Stromal cell of bone marrow (primary cell): Measurements from ENCODE around the gene FN3KRP.

Experiments
- DNase-seq: peaks from one replicate; pipeline ENCODE4 v3.0.0-alpha.2; 2012; ENCODE audit warnings: low read depth

FN3KRP gene

GRCh38 chr17:82709676-82710498 lies 6.6 kb upstream of the FN3KRP start:
- no peak for DNase-seq

DNA sequence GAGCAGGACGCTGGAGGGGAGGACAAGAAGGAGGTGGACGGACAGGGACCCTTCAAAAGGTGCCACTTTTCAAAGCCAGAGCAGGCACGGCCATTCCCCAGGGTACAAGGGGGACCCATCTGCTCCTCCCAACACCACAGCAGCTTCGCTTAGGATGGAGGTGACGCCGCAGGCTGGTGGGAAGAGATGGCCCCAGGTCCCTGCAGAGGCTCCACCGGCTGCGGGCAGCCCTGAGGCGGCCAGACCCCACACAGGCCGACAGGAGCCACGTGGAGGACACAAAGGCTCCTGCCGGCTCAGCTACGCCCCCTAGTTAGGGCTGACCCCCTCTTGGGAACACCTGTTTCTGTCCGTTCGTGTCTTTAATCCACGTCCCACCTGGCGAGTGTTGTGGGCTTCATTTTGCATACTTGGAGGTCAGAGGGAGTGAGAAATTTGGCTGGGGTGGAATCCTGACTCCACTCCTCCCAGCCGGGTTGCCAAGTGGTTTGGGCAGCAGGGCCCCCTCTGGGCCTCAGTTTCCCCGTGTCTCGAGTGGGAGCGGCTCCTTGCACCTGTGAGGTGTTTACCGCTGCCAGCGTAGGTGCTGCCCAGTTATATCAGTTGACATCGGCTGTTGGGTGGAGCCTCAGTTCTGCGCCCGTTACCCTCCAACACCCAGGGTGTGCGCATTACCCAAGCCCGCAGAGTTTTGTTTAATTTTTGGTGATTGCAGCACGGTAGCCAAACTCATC lies 5.8 kb upstream of the FN3KRP start:
- no peak for DNase-seq

- DNase-seq: no peak
These were observed 3.3 kb upstream of the FN3KRP start for GRCh38 chr17:82713071-82713723.

- no peak for DNase-seq
These were observed 2.6 kb downstream of the FN3KRP start for GRCh38 chr17:82718986-82719685.

DNA sequence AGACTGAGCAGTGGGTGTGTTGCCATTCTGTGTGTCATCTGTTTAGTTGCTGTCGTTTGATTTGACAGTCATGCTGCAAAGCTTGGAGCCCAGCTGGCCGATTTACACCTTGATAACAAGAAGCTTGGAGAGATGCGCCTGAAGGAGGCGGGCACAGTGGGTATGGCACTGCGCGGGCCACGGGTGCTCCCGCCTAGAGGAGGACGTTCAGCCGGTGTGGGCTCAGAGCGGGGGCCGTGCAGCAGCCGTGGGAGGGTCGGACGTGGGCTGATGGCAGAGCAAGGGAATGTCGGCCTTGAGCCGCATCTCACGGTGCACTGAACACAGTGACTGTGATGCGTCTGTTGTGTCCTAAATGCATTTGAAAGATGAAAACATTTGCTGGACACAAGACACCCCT lies 3.7 kb downstream of the FN3KRP start:
- DNase-seq: no peak

DNA sequence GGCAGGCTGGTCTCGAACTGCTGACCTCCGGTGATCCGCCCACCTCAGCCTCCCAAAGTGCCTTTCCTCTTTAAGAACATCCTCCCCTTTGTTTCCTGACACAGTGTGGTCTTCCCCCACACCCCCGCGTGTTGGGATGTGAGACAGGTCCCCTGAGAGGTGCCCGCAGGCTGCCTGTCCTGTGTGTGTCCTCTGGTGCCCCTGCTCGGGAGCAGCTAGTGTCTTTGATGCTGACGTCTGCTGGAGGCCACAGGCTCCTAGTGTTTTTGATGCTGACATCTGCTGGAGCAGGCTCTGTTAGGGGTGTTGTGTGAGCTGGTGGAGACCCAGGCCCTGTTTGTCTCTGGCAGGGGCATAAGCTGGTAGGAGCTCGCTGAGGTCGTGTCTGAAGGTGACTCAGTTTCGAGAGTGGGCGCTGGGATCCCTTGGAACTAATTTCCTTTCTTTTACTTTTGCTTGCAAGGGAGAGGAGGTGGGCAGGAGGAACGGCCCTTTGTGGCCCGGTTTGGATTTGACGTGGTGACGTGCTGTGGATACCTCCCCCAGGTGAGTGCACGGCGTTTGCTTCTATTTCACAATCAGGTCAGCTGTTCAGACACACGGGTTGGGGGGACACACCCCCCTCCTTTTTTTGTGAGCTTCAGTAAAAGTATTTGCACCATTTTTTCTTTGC lies 6.0 kb downstream of the FN3KRP start:
- DNase-seq: no peak

- no peak for DNase-seq
These were observed 6.8 kb downstream of the FN3KRP start for GRCh38 chr17:82723169-82723807.

DNA sequence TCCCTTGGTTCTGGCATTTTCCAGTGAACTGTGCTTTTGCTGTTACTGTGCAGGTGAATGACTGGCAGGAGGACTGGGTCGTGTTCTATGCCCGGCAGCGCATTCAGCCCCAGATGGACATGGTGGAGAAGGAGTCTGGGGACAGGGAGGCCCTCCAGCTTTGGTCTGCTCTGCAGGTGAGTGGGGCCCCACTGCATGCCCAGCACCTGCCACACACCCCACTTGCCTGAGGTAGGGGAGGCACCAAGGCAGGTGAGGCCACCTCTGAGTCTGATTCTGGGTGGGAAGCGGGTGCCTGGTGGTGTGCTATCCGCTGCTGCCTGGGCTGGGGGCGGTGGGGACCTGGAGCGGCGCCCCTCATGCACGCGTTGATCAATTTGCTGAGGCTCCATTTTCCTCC lies 9.9 kb downstream of the FN3KRP start:
- DNase-seq: no peak

GRCh38 chr17:82729479-82730260 lies 13.2 kb downstream of the FN3KRP start:
- DNase-seq: no peak

- no peak for DNase-seq
These were observed 15.7 kb downstream of the FN3KRP start for GRCh38 chr17:82732118-82732743.

- peak; percentile 24 for DNase-seq
These were observed 18.7 kb downstream of the FN3KRP start, which contains the start of gene FN3K for GRCh38 chr17:82734987-82735866. Gene FN3K (plus strand): TSS chr17:82735615. CDS start chr17:82735637, 22 bp downstream.

DNA sequence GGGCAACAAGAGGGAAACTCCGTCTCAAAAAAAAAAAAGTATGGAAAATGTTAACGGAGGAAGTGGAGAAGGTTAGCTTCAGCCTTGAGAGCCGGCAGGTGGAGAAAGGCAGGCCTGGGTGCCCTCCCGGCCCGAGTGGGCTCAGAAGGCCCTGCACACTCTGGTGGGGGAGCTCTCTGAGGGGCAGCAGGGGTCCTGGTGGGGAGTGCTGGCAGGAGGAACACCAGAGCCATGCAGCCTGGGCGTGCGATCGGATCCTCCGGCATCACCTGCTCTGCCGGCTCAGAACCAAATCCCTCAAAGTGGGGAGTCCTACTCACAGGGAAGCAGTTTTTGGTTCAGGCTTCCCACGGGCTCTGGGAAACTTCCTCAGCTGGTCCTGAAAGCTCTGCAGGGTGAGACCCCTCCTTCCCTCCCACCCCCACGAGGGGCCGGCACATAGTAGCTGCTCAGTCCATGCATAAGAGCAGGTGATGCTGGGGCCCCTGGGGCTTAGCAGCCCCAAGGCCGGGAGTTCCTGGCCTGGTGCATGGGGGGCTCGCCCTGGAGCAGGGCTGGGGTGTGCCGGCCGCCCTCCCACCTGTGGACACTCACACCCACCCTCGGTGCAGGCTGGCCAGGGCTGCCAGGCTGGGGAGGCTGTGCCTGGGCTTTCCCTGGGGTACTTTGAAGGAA lies 20.1 kb downstream of the FN3KRP start:
- no peak for DNase-seq

GRCh38 chr17:82737967-82738877 lies 21.7 kb downstream of the FN3KRP start:
- no peak for DNase-seq

DNA sequence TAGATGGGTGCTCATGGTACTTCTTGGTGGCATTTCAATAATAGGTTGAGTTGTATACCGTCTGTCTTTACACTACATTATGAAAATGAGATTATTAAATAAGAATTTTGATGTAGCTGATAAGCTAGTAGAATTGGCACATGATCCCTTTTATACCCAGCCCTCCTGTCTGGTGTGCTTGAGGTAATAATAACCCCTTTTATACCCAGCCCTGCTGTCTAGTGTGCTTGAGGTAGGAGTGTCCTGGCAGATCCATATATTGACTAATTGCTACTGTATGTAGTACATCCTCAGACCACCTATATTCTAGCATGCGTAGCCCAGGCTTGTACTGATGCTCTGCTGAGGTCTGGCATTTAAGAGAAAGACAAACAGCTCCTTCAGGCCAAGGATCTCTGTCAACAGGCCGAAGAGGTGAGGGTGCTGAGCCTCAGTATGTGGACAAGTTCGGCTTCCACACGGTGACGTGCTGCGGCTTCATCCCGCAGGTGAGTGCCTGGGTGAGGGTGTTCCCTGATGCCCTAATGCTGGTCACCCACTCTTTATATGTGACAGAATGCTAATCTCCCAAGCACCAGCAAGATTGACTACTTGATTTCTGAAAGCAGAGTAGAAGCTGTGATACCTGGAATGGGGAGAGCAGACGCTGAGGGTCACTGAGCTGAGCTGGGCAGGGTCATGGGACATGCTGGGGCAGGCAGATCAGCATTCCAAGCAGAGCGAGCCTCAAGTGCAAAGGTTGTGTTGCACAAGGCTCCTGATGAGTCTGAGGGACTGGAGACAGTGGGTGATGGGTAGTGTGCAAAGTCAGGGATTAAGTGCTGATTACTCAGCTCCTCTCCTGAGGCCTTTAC lies 24.6 kb downstream of the FN3KRP start:
- no peak for DNase-seq

GRCh38 chr17:82743344-82744219 lies 27.1 kb downstream of the FN3KRP start:
- DNase-seq: no peak
